Panc1 (cell line): ENCODE data around the gene FGD2. TPM values are rescaled to one million over a fixed set of nuclear protein-coding genes. Genes with fewer than 3 reads are reported as not detected.

Source experiments
- ATAC-seq: fragments of 200-7000 bp; cut with Tn5 transposase; 2 replicates; pipeline ENCODE4 v1.9.1; 2020; ENCODE audit warnings: mild to moderate bottlenecking, moderate library complexity
- BruUV-seq: library from RNA; stranded (reverse); fragments of 400-500 nt; replicated peaks from 2 replicates; lab custom pipeline; 2021; lab: Mats Ljungman, UMichigan
- CTCF ChIA-PET: fragments of 300-600 bp; sonication (Branson Sonifier 250); formaldehyde crosslinking; loops from one replicate; lab custom pipeline; 2022; ENCODE audit warnings: antibody characterized with exemption; lab: Charles Lee
- POLR2A ChIA-PET: fragments of 300-600 bp; sonication (Branson Sonifier 250); formaldehyde crosslinking; loops from one replicate; lab custom pipeline; 2022; ENCODE audit warnings: antibody characterized with exemption; lab: Charles Lee
- DNase-seq: peaks from one replicate; pipeline ENCODE4 v3.0.0-alpha.2; 2010; ENCODE audit warnings: low read depth, low spot score
- H3K27ac ChIP-seq: 2 replicates; pipeline ENCODE4 v1.5.1; 2011; ENCODE audit warnings: mild to moderate bottlenecking, low read length, inconsistent platforms
- H3K27me3 ChIP-seq: fragments of 200-500 bp; sonication (Bioruptor generic); 2 replicates; pipeline ENCODE4 v1.6.0; 2014; ENCODE audit warnings: low read length, inconsistent platforms; ENCODE audit not compliant: control insufficient read depth, insufficient read depth
- H3K36me3 ChIP-seq: fragments of 200-500 bp; sonication (Bioruptor generic); 2 replicates; pipeline ENCODE4 v1.5.1; 2014; ENCODE audit warnings: inconsistent platforms, mild to moderate bottlenecking, low read length, moderate library complexity; ENCODE audit not compliant: control insufficient read depth, insufficient read depth
- H3K4me1 ChIP-seq: 2 replicates; pipeline ENCODE4 v1.5.1; 2011; ENCODE audit warnings: inconsistent platforms, mild to moderate bottlenecking, low read length, moderate library complexity; ENCODE audit not compliant: control insufficient read depth, insufficient read depth
- H3K4me3 ChIP-seq, 2 experiments: 2 replicates each; pipeline ENCODE4 v1.5.1; 2011 to 2012; ENCODE audit warnings: low read depth in 2 of 2, low read length in 2 of 2, mild to moderate bottlenecking in 2 of 2, inconsistent platforms in 1 of 2, moderate library complexity in 1 of 2
- H3K9me3 ChIP-seq: fragments of 200-500 bp; sonication (Bioruptor generic); 2 replicates; pipeline ENCODE4 v1.5.1; 2014; ENCODE audit warnings: low read depth, mild to moderate bottlenecking, inconsistent platforms, low read length, moderate library complexity; ENCODE audit not compliant: control insufficient read depth, insufficient read depth
- CTCF ChIP-seq: fragments of 450-650 bp; IDR thresholded peaks from 2 replicates; pipeline ENCODE4 v1.5.1; 2017; ENCODE audit warnings: mild to moderate bottlenecking
- POLR2AphosphoS5 ChIP-seq: IDR thresholded peaks from 2 replicates; pipeline ENCODE4 v1.6.1; 2012; ENCODE audit warnings: mild to moderate bottlenecking, low read depth, low read length, moderate library complexity
- REST ChIP-seq, 2 experiments: IDR thresholded peaks; 2 replicates each; pipeline ENCODE4 v1.6.1; 2011 to 2012; ENCODE audit warnings: low read depth in 2 of 2, control low read depth in 1 of 2, low read length in 1 of 2, mild to moderate bottlenecking in 1 of 2, moderate library complexity in 1 of 2; ENCODE audit not compliant: insufficient read depth in 1 of 2
- SIN3A ChIP-seq: IDR thresholded peaks from 2 replicates; pipeline ENCODE4 v1.6.1; 2012; ENCODE audit warnings: low read depth, mild to moderate bottlenecking, low read length, moderate library complexity, borderline replicate concordance; ENCODE audit not compliant: insufficient read depth
- TCF7L2 ChIP-seq: IDR thresholded peaks from 2 replicates; pipeline ENCODE4 v1.6.1; 2011; ENCODE audit warnings: mild to moderate bottlenecking, low read depth, low read length, inconsistent platforms
- in situ Hi-C: cut with HindIII; loops from 2 replicates; pipeline ENCODE4 v1.10.0; 2016; ENCODE audit warnings: low sequenced_read_pairs, low pct_unique_long_range_greater_than_20kb
- intact Hi-C: fragments of 100-400 bp; cut with micrococcal nuclease; formaldehyde crosslinking; loops from one replicate; pipeline ENCODE4 v1.10.0; 2022; ENCODE audit not compliant: unreplicated experiment
- total RNA-seq: library from RNA; stranded (reverse); gene quantifications from one replicate; pipeline ENCODE4 v1.2.1, GENCODE V29; 2021; ENCODE audit not compliant: unreplicated experiment

The FGD2 gene
- total RNA-seq, 1 experiment from 2014 or later = 0.10 TPM

GRCh38 chr6:37056112-37056403 is 50.6 kb downstream of the FGD2 start:
- no peak overlapping the region for H3K4me3 ChIP-seq
- H3K4me1 ChIP-seq = peaks cover 43% of the 10 kb centered on the region
- no peaks in the 10 kb centered on the region for H3K27me3 ChIP-seq
- H3K9me3 ChIP-seq = no peaks in the 10 kb centered on the region
- TF ChIP-seq POLR2AphosphoS5 = no peak
- no peak for TF ChIP-seq CTCF
- TF ChIP-seq TCF7L2 = no peak
- intact Hi-C loops (loop anchor here (5.0 kb wide), 1 partner anchor 71 kb away; no protein-coding TSS in a partner anchor), in situ Hi-C loops (no loop called here)
- no peak for DNase-seq
- CTCF ChIA-PET = interaction anchor here (0.5 kb wide), 1 partner anchor 405 kb away, joined by 6 read pairs; no protein-coding TSS in a partner anchor
- no TSS peak for BruUV-seq
- H3K27ac ChIP-seq = peak overlapping the region; percentile 93
- H3K36me3 ChIP-seq = no peaks in the 10 kb centered on the region
- ATAC-seq = no peak
- POLR2A ChIA-PET = interaction anchor here (0.5 to 1.0 kb wide), 2 partner anchors 120 to 205 kb away, joined by 3 read pairs; no protein-coding TSS in a partner anchor

GRCh38 chr6:37056439-37057127 is 51.1 kb downstream of the FGD2 start:
- TF ChIP-seq TCF7L2 (no peak), SIN3A (no peak), CTCF (no peak), REST (IDR thresholded peaks at IDR 0.05; ENCODE audit: insufficient read depth in 1 of 2, low read depth in 2 of 2, low read length in 1 of 2) (no peak)
- Histone ChIP-seq H3K4me3 (no peak overlapping the region), H3K27me3 (no peaks in the 10 kb centered on the region), H3K9me3 (no peaks in the 10 kb centered on the region), H3K27ac (peak overlapping the region; percentile 93), H3K4me1 (peaks cover 49% of the 10 kb centered on the region), H3K36me3 (no peaks in the 10 kb centered on the region)
- DNase-seq = no peak
- in situ Hi-C loops = no loop called here
- no TSS peak for BruUV-seq
- ChIA-PET POLR2A (interaction anchor here (0.5 to 1.0 kb wide), 2 partner anchors 119 to 205 kb away, joined by 3 read pairs; no protein-coding TSS in a partner anchor), CTCF (interaction anchor here (0.6 kb wide), 1 partner anchor 86 kb away, joined by 3 read pairs; no protein-coding TSS in a partner anchor)
- ATAC-seq = peak; percentile 48
- intact Hi-C loops = loop anchor here (5.0 kb wide), 1 partner anchor 71 kb away; no protein-coding TSS in a partner anchor
